Esophagus squamous epithelium (tissue), 4 donors: ENCODE measurements around the gene NID1.

ENCODE experiments used
- CTCF ChIP-seq, 6 experiments: fragments of 450-650 bp in 4 of 6; fragments of 200-600 bp in 2 of 6; sonication (generic) in 2 of 6; IDR thresholded peaks; one replicate each; pipeline ENCODE4 v1.5.1; 2016 to 2019; ENCODE audit warnings: antibody characterized with exemption in 6 of 6, mild to moderate bottlenecking in 4 of 6, moderate library complexity in 4 of 6
- POLR2A ChIP-seq, 4 donors: fragments of 450-650 bp; IDR thresholded peaks; one replicate each; pipeline ENCODE4 v1.6.1; 2017; ENCODE audit warnings: antibody characterized with exemption in 4 of 4, mild to moderate bottlenecking in 4 of 4, moderate library complexity in 3 of 4

GRCh38 chr1:236030534-236030933, 34.4 kb downstream of the NID1 start:
- TF ChIP-seq CTCF (IDR thresholded peaks at IDR 0.05) = no peak
- TF ChIP-seq POLR2A (IDR thresholded peaks at IDR 0.05) = no peak
